ENCODE measurements around the gene CYP2U1.

The CYP2U1 gene

GRCh38 chr4:107939307-107939706 lies 8.0 kb downstream of the CYP2U1 start:
- DNase-seq (ENCODE audit: extremely low spot score) = no peak
- ChIA-PET POLR2A (no interaction called here), CTCF (no interaction called here)
- TF ChIP-seq HDGF (IDR thresholded peaks at IDR 0.05; ENCODE audit: borderline replicate concordance) (no peak), SP1 (IDR thresholded peaks at IDR 0.05) (no peak), ZNF384 (IDR thresholded peaks at IDR 0.05) (no peak), PKNOX1 (IDR thresholded peaks at IDR 0.05) (no peak), TARDBP (IDR thresholded peaks at IDR 0.05) (no peak), FOXA1 (IDR thresholded peaks at IDR 0.05) (no peak), L3MBTL2 (conservative IDR thresholded peaks at IDR 0.05) (no peak), ELF4 (IDR thresholded peaks at IDR 0.05) (no peak), BHLHE40 (IDR thresholded peaks at IDR 0.05; ENCODE audit: borderline replicate concordance) (no peak), CTBP1 (IDR thresholded peaks at IDR 0.05; ENCODE audit: borderline replicate concordance) (no peak), FOXM1 (IDR thresholded peaks at IDR 0.05; ENCODE audit: borderline replicate concordance) (no peak)

- CTCF ChIA-PET = no interaction called here
- no peak for DNase-seq (ENCODE audit: extremely low spot score)
- POLR2A ChIA-PET = no interaction called here
- no peak for TF ChIP-seq ELF4 (IDR thresholded peaks at IDR 0.05)
- no peak for TF ChIP-seq LEF1 (IDR thresholded peaks at IDR 0.05; ENCODE audit: borderline replicate concordance)
- TF ChIP-seq SP1 (IDR thresholded peaks at IDR 0.05) = no peak
- TF ChIP-seq FOXK2 (IDR thresholded peaks at IDR 0.05) = no peak
- no peak for TF ChIP-seq NFRKB (IDR thresholded peaks at IDR 0.05)
- no peak for TF ChIP-seq TARDBP (IDR thresholded peaks at IDR 0.05)
- TF ChIP-seq SUZ12 (IDR thresholded peaks at IDR 0.05) = no peak
- no peak for TF ChIP-seq FOXM1 (IDR thresholded peaks at IDR 0.05; ENCODE audit: borderline replicate concordance)
- no peak for TF ChIP-seq CTBP1 (IDR thresholded peaks at IDR 0.05; ENCODE audit: borderline replicate concordance)
- no peak for TF ChIP-seq HDGF (IDR thresholded peaks at IDR 0.05; ENCODE audit: borderline replicate concordance)
- TF ChIP-seq ARNT (IDR thresholded peaks at IDR 0.05) = no peak
- no peak for TF ChIP-seq PKNOX1 (IDR thresholded peaks at IDR 0.05)
- no peak for TF ChIP-seq FOXA1 (IDR thresholded peaks at IDR 0.05)
- TF ChIP-seq ZNF384 (IDR thresholded peaks at IDR 0.05) = no peak
- TF ChIP-seq BHLHE40 (IDR thresholded peaks at IDR 0.05; ENCODE audit: borderline replicate concordance) = no peak
- TF ChIP-seq L3MBTL2 (conservative IDR thresholded peaks at IDR 0.05) = no peak
These were observed 14.5 kb downstream of the CYP2U1 start for GRCh38 chr4:107945809-107946208.

GRCh38 chr4:107950746-107951540 lies 19.6 kb downstream of the CYP2U1 start:
- DNase-seq (ENCODE audit: extremely low spot score) = no peak
- POLR2A ChIA-PET = no interaction called here
- TF ChIP-seq PKNOX1 (IDR thresholded peaks at IDR 0.05) (no peak), CTBP1 (IDR thresholded peaks at IDR 0.05; ENCODE audit: borderline replicate concordance) (no peak), HDGF (IDR thresholded peaks at IDR 0.05; ENCODE audit: borderline replicate concordance) (no peak), SP1 (IDR thresholded peaks at IDR 0.05) (no peak), TARDBP (IDR thresholded peaks at IDR 0.05) (no peak), ARNT (IDR thresholded peaks at IDR 0.05) (no peak), NFRKB (IDR thresholded peaks at IDR 0.05) (no peak), L3MBTL2 (conservative IDR thresholded peaks at IDR 0.05) (no peak), FOXM1 (IDR thresholded peaks at IDR 0.05; ENCODE audit: borderline replicate concordance) (no peak), FOXA1 (IDR thresholded peaks at IDR 0.05) (no peak), BHLHE40 (IDR thresholded peaks at IDR 0.05; ENCODE audit: borderline replicate concordance) (no peak), ELF4 (IDR thresholded peaks at IDR 0.05) (no peak), ZNF384 (IDR thresholded peaks at IDR 0.05) (no peak), LEF1 (IDR thresholded peaks at IDR 0.05; ENCODE audit: borderline replicate concordance) (no peak), FOXK2 (IDR thresholded peaks at IDR 0.05) (no peak), SUZ12 (IDR thresholded peaks at IDR 0.05) (no peak)
- CTCF ChIA-PET = no interaction called here

- no peak for DNase-seq (ENCODE audit: extremely low spot score)
- TF ChIP-seq PKNOX1 (IDR thresholded peaks at IDR 0.05) (no peak), FOXA1 (IDR thresholded peaks at IDR 0.05) (no peak), TARDBP (IDR thresholded peaks at IDR 0.05) (no peak), ELF4 (IDR thresholded peaks at IDR 0.05) (no peak), FOXK2 (IDR thresholded peaks at IDR 0.05) (no peak), L3MBTL2 (conservative IDR thresholded peaks at IDR 0.05) (no peak), SUZ12 (IDR thresholded peaks at IDR 0.05) (no peak), HDGF (IDR thresholded peaks at IDR 0.05; ENCODE audit: borderline replicate concordance) (no peak), ZNF384 (IDR thresholded peaks at IDR 0.05) (no peak), LEF1 (IDR thresholded peaks at IDR 0.05; ENCODE audit: borderline replicate concordance) (no peak), NFRKB (IDR thresholded peaks at IDR 0.05) (no peak), SP1 (IDR thresholded peaks at IDR 0.05) (no peak), CTBP1 (IDR thresholded peaks at IDR 0.05; ENCODE audit: borderline replicate concordance) (no peak), ARNT (IDR thresholded peaks at IDR 0.05) (no peak)
- ChIA-PET POLR2A (no interaction called here), CTCF (no interaction called here)
These were observed 20.2 kb downstream of the CYP2U1 start for GRCh38 chr4:107951551-107951950.

- no peak for TF ChIP-seq SUZ12 (IDR thresholded peaks at IDR 0.05)
- no peak for TF ChIP-seq FOXK2 (IDR thresholded peaks at IDR 0.05)
- no peak for TF ChIP-seq BHLHE40 (IDR thresholded peaks at IDR 0.05; ENCODE audit: borderline replicate concordance)
- no peak for TF ChIP-seq TARDBP (IDR thresholded peaks at IDR 0.05)
- TF ChIP-seq FOXA1 (IDR thresholded peaks at IDR 0.05) = no peak
- no peak for TF ChIP-seq NFRKB (IDR thresholded peaks at IDR 0.05)
- no peak for TF ChIP-seq CTBP1 (IDR thresholded peaks at IDR 0.05; ENCODE audit: borderline replicate concordance)
- ChIA-PET POLR2A (no interaction called here), CTCF (no interaction called here)
- no peak for DNase-seq (ENCODE audit: extremely low spot score)
These were observed 24.7 kb downstream of the CYP2U1 start for GRCh38 chr4:107956011-107956410.
